Heart left ventricle (tissue), 16 donors: ENCODE data around the gene MLPH. TPM values are rescaled to one million over a fixed set of nuclear protein-coding genes. Genes with fewer than 3 reads are reported as not detected.

Experiments used
- ATAC-seq, 4 donors: fragments of 200-7000 bp; cut with Tn5 transposase; one replicate each; pipeline ENCODE4 v1.9.1; 2020 to 2022; ENCODE audit warnings: moderate library complexity in 4 of 4, mild to moderate bottlenecking in 3 of 4, moderate number of reproducible peaks in 1 of 4
- DNase-seq, 5 donors: peaks; one replicate each; pipeline ENCODE4 v3.0.0-alpha.2; 2020
- H3K27ac ChIP-seq, 12 donors: fragments of 200-600 bp; sonication (generic) in 4 of 12; one replicate each; pipeline versions ENCODE4 v1.5.0 to v1.8.0; 2016 to 2022; ENCODE audit warnings: mild to moderate bottlenecking in 2 of 12
- H3K27me3 ChIP-seq, 9 donors: fragments of 200-600 bp; sonication (generic) in 2 of 9; one replicate each; pipeline versions ENCODE4 v1.5.1 to v1.8.0; 2016 to 2022; ENCODE audit warnings: mild to moderate bottlenecking in 3 of 9
- H3K36me3 ChIP-seq, 9 donors: fragments of 200-600 bp; sonication (generic) in 2 of 9; one replicate each; pipeline versions ENCODE4 v1.5.0 to v1.8.0; 2018 to 2022; ENCODE audit warnings: mild to moderate bottlenecking in 2 of 9
- H3K4me1 ChIP-seq, 12 donors: fragments of 200-600 bp; sonication (generic) in 4 of 12; one replicate each; pipeline versions ENCODE4 v1.5.0 to v1.8.0; 2016 to 2022; ENCODE audit warnings: mild to moderate bottlenecking in 3 of 12
- H3K4me3 ChIP-seq, 12 donors: fragments of 200-600 bp; sonication (generic) in 4 of 12; one replicate each; pipeline versions ENCODE4 v1.5.0 to v1.8.0; 2017 to 2022; ENCODE audit warnings: mild to moderate bottlenecking in 9 of 12, moderate library complexity in 4 of 12
- H3K9me3 ChIP-seq, 12 donors: fragments of 200-600 bp; sonication (generic) in 4 of 12; one replicate each; pipeline versions ENCODE4 v1.5.0 to v1.8.0; 2016 to 2022; ENCODE audit warnings: mild to moderate bottlenecking in 1 of 12
- CTCF ChIP-seq, 12 donors: fragments of 200-600 bp; sonication (generic) in 4 of 12; IDR thresholded peaks; one replicate each; pipeline versions ENCODE4 v1.5.0 to v1.8.0; 2018 to 2022; ENCODE audit warnings: antibody characterized with exemption in 12 of 12, mild to moderate bottlenecking in 5 of 12
- POLR2A ChIP-seq, 2 donors: fragments of 450-650 bp; IDR thresholded peaks; one replicate each; pipeline ENCODE4 v1.6.1; 2017; ENCODE audit warnings: antibody characterized with exemption in 2 of 2, mild to moderate bottlenecking in 2 of 2, moderate library complexity in 2 of 2
- whole genome bisulfite sequencing, 4 donors: extraction: QIAGEN DNeasy Blood & Tissue Kit in 2 of 4; methylation state at CpG; one replicate each; pipeline versions ENCODE4 v1.1.5 to v1.1.7; 2013 to 2018; 5-methylcytosine and 5-hydroxymethylcytosine counted together
- intact Hi-C, 10 donors: fragments of 100-400 bp; cut with DNase I; formaldehyde crosslinking; loops; one replicate each; pipeline versions ENCODE4 v1.11.1 to v1.14.2; 2022
- long read RNA-seq, 3 donors: library from polyadenylated mRNA; unstranded; transcript quantifications; one replicate each; pipeline ENCODE4 v2.0.0, GENCODE V29; 2020 to 2021
- polyA plus RNA-seq, 2 donors: library from polyadenylated mRNA; stranded (reverse); fragments of 200-250 nt; gene quantifications; one replicate each; pipeline ENCODE4 v1.2.3, GENCODE V29; 2013
- total RNA-seq, 9 donors: library from RNA; depleted of rRNA in 2 of 9; stranded (reverse); fragments of >200 nt in 2 of 9; fragmentation: NEBNext Ultra II Directional in 3 of 9; extraction: Animal tissue kit (Norgen Biotek cat#: 25700) in 3 of 9; gene quantifications; one replicate each; pipeline versions ENCODE4 v1.1.0 to v1.2.4, GENCODE V29; 2016 to 2023
- donor health status: ischemic (EF 13 %, LVEDD 7.1; RV severe dilation, severe dysfunction).
- donor health status: healthy with polysubstance abuse.
- donor health status: DM: no; HTN: yes; CAD: no.
- donor health status: DM: no; HTN: no; CAD: no.
- donor health status: ischemic (EF 25% LVEDD 6.9; RV normal size, moderate dysfunction).
- donor health status: ischemic (EF 25% LVEDD 5.7; RV mildly dilated, moderate dysfunction).
- donor health status: healthy.
- donor health status: DM: yes; HTN: yes; CAD: no.
- donor health status: ischemic (EF 35%, LVEDD 5.7; RV mildly dilated, moderate dysfunction).
- donor health status: nonischemic (EF 11% LVEDD 7.7; RV severe dilation, severe dysfunction).
- donor health status: DM: yes; HTN: yes; CAD: no.
- donor health status: PGD.
- donor health status: ischemic (EF 29% LVEDD 5.4; RV normal size, mild dysfunction).
- donor health status: nonischemic (EF 23%, LVEDD 6.1; RV moderate dilation, normal function).

The MLPH gene
- total RNA-seq: 10 to 100 TPM; 20.4 to 50.3 (median 30.7) TPM
- 10 to 100 TPM; 18.3 to 60.3 TPM for polyA plus RNA-seq
- long read RNA-seq, donor 1, transcript MLPH-201 (16 exons, 3,823 nt): major isoform, 35 of 81 reads
- long read RNA-seq, donor 1, partial matches to known transcripts: 16 of 81 reads
- long read RNA-seq, donor 1, other reads (novel, unspliced or antisense): 25 of 81 reads
- long read RNA-seq, donor 2, transcript MLPH-201 (16 exons, 3,823 nt): major isoform, 76 of 235 reads
- long read RNA-seq, donor 2, transcript MLPH-202 (15 exons, 2,332 nt): minor isoform, 39 of 235 reads
- long read RNA-seq, donor 2, partial matches to known transcripts: 44 of 235 reads
- long read RNA-seq, donor 2, other reads (novel, unspliced or antisense): 72 of 235 reads
- long read RNA-seq, donor 3, transcript MLPH-202 (15 exons, 2,332 nt): minor isoform, 9 of 78 reads
- long read RNA-seq, donor 3, transcript MLPH-201 (16 exons, 3,823 nt): major isoform, 22 of 78 reads
- long read RNA-seq, donor 3, partial matches to known transcripts: 7 of 78 reads
- long read RNA-seq, donor 3, other reads (novel, unspliced or antisense): 36 of 78 reads

GRCh38 chr2:237486819-237487448 is at the start of gene MLPH:
Gene MLPH (plus strand): TSS chr2:237487251. CDS start chr2:237493427, 6,176 bp downstream.
- peak within 1 kb of the TSS in 11 of 12 donors; percentile 48 to 90 (median 75) for H3K27ac ChIP-seq
- H3K4me3 ChIP-seq: peak within 1 kb of the TSS; percentile 40 to 65 (median 58)
- intact Hi-C loops: no loop called here
- DNase-seq (peak in 3 of 5 donors; percentile 60 to 69 (median 65)), ATAC-seq (peak; percentile 41 to 81 (median 77))
- H3K4me1 ChIP-seq: peaks cover 0 to 59% (median 22%) of the 10 kb centered on the region in 12 donors
- no peaks in the 10 kb centered on the region for H3K36me3 ChIP-seq
- 1 to 7% (median 2%) methylated on average over 15 to 63 of the region's 63 CpGs for whole genome bisulfite sequencing, 4 donors
- H3K9me3 ChIP-seq: peaks cover 0 to 16% (median 9%) of the 10 kb centered on the region in 12 donors
- peaks cover 0 to 42% (median 10%) of the 10 kb centered on the region in 9 donors for H3K27me3 ChIP-seq
- TF ChIP-seq CTCF (IDR thresholded peaks at IDR 0.05) (no peak), POLR2A (IDR thresholded peaks at IDR 0.05) (no peak)

- TF ChIP-seq CTCF (IDR thresholded peaks at IDR 0.05): no peak
- no peak for TF ChIP-seq POLR2A (IDR thresholded peaks at IDR 0.05)
- ATAC-seq: no peak
- Histone ChIP-seq H3K27me3 (peaks cover 0 to 7% (median 0%) of the 10 kb centered on the region in 9 donors), H3K4me1 (peaks cover 0 to 47% (median 19%) of the 10 kb centered on the region in 12 donors), H3K9me3 (peaks cover 0 to 9% (median 0%) of the 10 kb centered on the region in 12 donors), H3K36me3 (no peaks in the 10 kb centered on the region), H3K4me3 (no peak overlapping the region), H3K27ac (no peak overlapping the region)
- WGBS, 4 donors: 68 to 78% (median 75%) methylated on average over 3 to 5 of the region's 5 CpGs
- DNase-seq: no peak
- intact Hi-C loops: no loop called here
These were observed 49.5 kb upstream of the MLPH start for GRCh38 chr2:237437566-237437965.

DNA sequence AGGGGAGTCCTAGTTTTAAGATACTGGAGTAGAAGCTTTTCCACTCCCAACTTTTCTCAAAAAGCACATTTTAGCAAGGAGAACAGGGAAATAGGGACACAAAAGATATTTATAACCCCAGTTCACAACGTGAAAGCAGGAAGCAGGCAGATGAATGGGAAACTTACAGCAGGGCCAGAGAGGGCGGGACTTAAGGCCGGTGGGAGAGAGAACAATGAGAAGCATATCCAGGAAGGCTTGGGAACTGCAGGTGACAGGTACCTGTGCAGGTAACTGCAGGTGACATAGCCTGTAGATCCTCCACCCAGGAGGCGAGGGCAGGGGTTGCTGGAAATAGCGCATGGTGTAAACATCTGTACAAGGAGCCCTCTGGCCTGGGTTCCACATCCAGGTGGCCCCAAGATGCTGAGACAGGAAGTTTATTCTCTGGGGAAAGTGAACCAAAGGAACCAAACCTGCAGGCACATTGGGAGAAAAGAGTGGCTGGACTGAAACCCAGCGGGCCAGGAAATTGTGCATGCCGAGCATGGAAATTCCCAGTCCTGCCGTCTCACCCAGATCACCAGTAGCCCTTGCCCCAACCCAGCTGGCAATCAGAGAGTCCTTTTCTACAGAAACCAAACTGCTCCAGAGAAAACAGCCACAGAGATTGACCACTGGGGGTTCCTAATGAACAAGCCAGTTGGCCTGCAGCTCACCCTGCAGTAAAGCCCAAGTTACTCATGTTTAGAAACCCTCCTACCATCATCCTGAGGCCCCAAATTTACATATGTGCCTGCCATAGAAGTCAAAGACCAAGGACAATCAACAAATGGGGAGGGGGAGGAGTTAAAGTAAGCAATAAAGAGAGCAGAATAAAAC is 48.7 kb upstream of the MLPH start:
- Histone ChIP-seq H3K27ac (no peak overlapping the region), H3K9me3 (peaks cover 0 to 9% (median 0%) of the 10 kb centered on the region in 12 donors), H3K27me3 (peaks cover 0 to 6% (median 0%) of the 10 kb centered on the region in 9 donors), H3K36me3 (no peaks in the 10 kb centered on the region), H3K4me3 (no peak overlapping the region), H3K4me1 (peaks cover 0 to 45% (median 17%) of the 10 kb centered on the region in 12 donors)
- intact Hi-C loops: no loop called here
- no peak for TF ChIP-seq POLR2A (IDR thresholded peaks at IDR 0.05)
- no peak for TF ChIP-seq CTCF (IDR thresholded peaks at IDR 0.05)
- WGBS, 4 donors: 47 to 61% (median 53%) methylated on average over 7 to 8 of the region's 8 CpGs
- ATAC-seq (no peak), DNase-seq (no peak)
